OCI-LY1 (cell line): Measurements from ENCODE around the gene IQGAP2.

Experiments used
- EZH2 ChIP-seq: fragments of 200-600 bp; sonication (generic), shearing (Covaris generic); IDR thresholded peaks from 2 replicates; pipeline ENCODE4 v1.8.0; 2017; ENCODE audit warnings: borderline replicate concordance, mixed run types, mild to moderate bottlenecking, antibody characterized with exemption, low read length, moderate library complexity, mixed read lengths
- TF ChIP-seq, protein P1 (sequence below): fragments of 200-600 bp; sonication (generic), shearing (Covaris generic); IDR thresholded peaks from 2 replicates; pipeline ENCODE4 v1.5.1; 2017; ENCODE audit warnings: mild to moderate bottlenecking, antibody characterized with exemption, low read length, moderate library complexity, mixed read lengths

DNA sequence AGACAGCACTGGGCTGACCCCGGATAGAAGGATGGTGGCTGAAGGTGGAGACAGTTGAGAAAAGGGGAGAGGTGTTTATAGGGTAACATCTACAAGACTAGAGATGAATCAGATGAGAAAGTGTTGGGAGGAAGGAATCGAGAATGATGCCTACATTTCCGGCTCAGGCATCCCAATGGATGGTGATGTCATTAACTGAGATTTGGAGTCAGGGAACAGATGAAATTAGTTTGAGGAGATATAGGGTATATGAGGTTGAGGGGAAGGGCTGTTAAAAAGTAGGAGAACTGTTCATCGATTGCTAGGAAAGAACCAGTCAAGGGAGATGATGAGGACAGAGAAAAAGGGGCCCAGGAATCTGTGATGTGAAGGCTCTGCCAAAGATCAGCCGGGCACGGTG, 24.7 kb upstream of the IQGAP2 start:
- TF ChIP-seq, protein P1, sequence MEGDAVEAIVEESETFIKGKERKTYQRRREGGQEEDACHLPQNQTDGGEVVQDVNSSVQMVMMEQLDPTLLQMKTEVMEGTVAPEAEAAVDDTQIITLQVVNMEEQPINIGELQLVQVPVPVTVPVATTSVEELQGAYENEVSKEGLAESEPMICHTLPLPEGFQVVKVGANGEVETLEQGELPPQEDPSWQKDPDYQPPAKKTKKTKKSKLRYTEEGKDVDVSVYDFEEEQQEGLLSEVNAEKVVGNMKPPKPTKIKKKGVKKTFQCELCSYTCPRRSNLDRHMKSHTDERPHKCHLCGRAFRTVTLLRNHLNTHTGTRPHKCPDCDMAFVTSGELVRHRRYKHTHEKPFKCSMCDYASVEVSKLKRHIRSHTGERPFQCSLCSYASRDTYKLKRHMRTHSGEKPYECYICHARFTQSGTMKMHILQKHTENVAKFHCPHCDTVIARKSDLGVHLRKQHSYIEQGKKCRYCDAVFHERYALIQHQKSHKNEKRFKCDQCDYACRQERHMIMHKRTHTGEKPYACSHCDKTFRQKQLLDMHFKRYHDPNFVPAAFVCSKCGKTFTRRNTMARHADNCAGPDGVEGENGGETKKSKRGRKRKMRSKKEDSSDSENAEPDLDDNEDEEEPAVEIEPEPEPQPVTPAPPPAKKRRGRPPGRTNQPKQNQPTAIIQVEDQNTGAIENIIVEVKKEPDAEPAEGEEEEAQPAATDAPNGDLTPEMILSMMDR = no peak
- TF ChIP-seq EZH2 = no peak
